A549 (cell line): Measurements from ENCODE around the gene SLC6A12.

Experiments used
- CEBPB ChIP-seq, 2 experiments: fragments of >200 bp in 1 of 2; sonication (Bioruptor Twin) in 1 of 2; formaldehyde crosslinking in 1 of 2; IDR thresholded peaks; 2 replicates each; pipeline ENCODE4 v1.6.1; 2012 to 2016
- HDAC2 ChIP-seq: fragments of 200-600 bp; sonication (generic); IDR thresholded peaks from 2 replicates; pipeline ENCODE4 v1.6.1; 2016
- JUNB ChIP-seq: fragments of >200 bp; sonication (Bioruptor Twin); formaldehyde crosslinking; IDR thresholded peaks from 2 replicates; pipeline ENCODE4 v1.6.1; 2016
- MAFK ChIP-seq: fragments of 450-650 bp; IDR thresholded peaks from 2 replicates; pipeline ENCODE4 v1.6.1; 2014; ENCODE audit not compliant: partially characterized antibody
- MYC ChIP-seq: IDR thresholded peaks from 2 replicates; pipeline ENCODE4 v1.6.1; 2012; ENCODE audit warnings: mild to moderate bottlenecking, inconsistent platforms, low read length, improper control_type of control experiment, borderline replicate concordance
- POLR2A ChIP-seq: IDR thresholded peaks from 2 replicates; pipeline ENCODE4 v1.6.1; 2012; ENCODE audit warnings: mild to moderate bottlenecking, low read length
- POLR2AphosphoS2 ChIP-seq: conservative IDR thresholded peaks from 2 replicates; pipeline ENCODE4 v1.6.1; 2012; ENCODE audit warnings: low read length, improper control_type of control experiment, inconsistent platforms
- RNF2 ChIP-seq: fragments of 200-600 bp; sonication (generic); IDR thresholded peaks from 2 replicates; pipeline ENCODE4 v1.6.1; 2016; ENCODE audit warnings: low read depth, mild to moderate bottlenecking, antibody characterized with exemption, moderate library complexity, borderline replicate concordance
- TF ChIP-seq, protein P1 (sequence below): fragments of >200 bp; sonication (Bioruptor Twin); formaldehyde crosslinking; IDR thresholded peaks from 3 replicates; pipeline ENCODE4 v1.5.1; 2016
- TF ChIP-seq, protein P2 (sequence below): IDR thresholded peaks from 2 replicates; pipeline ENCODE4 v1.6.1; 2012
- TF ChIP-seq, protein P3 (sequence below): IDR thresholded peaks from 2 replicates; pipeline ENCODE4 v1.6.1; 2012; ENCODE audit warnings: low read depth, borderline replicate concordance

DNA sequence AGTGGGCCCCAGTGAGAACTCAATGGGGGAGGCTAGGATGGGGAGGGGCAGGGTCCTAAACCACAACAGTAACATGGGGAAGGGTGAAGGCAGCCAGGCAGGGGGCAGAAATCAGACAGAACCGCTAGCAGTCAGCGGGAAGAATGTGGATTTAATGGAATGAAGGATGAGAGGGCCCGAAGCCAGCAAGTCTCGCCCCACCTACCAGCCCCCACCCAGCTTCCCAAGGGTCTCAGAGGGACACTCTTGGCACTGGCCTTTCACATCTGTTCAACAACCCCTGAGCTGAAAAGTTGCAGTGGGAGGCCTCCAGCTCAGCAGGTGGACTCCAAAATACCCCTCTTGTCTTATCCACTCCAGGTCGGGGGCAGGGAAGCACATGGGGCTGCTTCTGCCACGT is 6.5 kb upstream of the SLC6A12 start:
- TF ChIP-seq, protein P1, sequence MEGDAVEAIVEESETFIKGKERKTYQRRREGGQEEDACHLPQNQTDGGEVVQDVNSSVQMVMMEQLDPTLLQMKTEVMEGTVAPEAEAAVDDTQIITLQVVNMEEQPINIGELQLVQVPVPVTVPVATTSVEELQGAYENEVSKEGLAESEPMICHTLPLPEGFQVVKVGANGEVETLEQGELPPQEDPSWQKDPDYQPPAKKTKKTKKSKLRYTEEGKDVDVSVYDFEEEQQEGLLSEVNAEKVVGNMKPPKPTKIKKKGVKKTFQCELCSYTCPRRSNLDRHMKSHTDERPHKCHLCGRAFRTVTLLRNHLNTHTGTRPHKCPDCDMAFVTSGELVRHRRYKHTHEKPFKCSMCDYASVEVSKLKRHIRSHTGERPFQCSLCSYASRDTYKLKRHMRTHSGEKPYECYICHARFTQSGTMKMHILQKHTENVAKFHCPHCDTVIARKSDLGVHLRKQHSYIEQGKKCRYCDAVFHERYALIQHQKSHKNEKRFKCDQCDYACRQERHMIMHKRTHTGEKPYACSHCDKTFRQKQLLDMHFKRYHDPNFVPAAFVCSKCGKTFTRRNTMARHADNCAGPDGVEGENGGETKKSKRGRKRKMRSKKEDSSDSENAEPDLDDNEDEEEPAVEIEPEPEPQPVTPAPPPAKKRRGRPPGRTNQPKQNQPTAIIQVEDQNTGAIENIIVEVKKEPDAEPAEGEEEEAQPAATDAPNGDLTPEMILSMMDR: no peak
- TF ChIP-seq RNF2 (no peak), POLR2A (no peak), POLR2AphosphoS2 (no peak), MAFK (no peak), HDAC2 (no peak), CEBPB (IDR thresholded peaks at IDR 0.05) (no peak), MYC (no peak), JUNB (no peak)
- TF ChIP-seq, protein P2, sequence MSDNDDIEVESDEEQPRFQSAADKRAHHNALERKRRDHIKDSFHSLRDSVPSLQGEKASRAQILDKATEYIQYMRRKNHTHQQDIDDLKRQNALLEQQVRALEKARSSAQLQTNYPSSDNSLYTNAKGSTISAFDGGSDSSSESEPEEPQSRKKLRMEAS: no peak
- TF ChIP-seq, protein P3, sequence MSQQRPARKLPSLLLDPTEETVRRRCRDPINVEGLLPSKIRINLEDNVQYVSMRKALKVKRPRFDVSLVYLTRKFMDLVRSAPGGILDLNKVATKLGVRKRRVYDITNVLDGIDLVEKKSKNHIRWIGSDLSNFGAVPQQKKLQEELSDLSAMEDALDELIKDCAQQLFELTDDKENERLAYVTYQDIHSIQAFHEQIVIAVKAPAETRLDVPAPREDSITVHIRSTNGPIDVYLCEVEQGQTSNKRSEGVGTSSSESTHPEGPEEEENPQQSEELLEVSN: no peak
